ENCODE results near the gene FBXO9.
A peak's percentile ranks its signal among the peaks of the same experiment; 100 is the strongest.

FBXO9 gene

GRCh38 chr6:53100561-53100960 is 35.4 kb downstream of the FBXO9 start:
- Mint-ChIP-seq H3K9me3 (no peaks in the 10 kb centered on the region), H3K4me3 (no peak overlapping the region), H3K27me3 (ENCODE audit: low read depth, poor library complexity) (no peaks in the 10 kb centered on the region), H3K4me1 (peaks cover 8% of the 10 kb centered on the region), H3K27ac (no peak overlapping the region), H3K36me3 (ENCODE audit: low read depth) (peaks cover 50% of the 10 kb centered on the region)
- DNase-seq: no peak
- no peak for TF ChIP-seq CTCF (IDR thresholded peaks at IDR 0.05)

- peaks cover 46% of the 10 kb centered on the region for H3K36me3 Mint-ChIP-seq (ENCODE audit: low read depth)
- no peak for DNase-seq
- TF ChIP-seq CTCF (IDR thresholded peaks at IDR 0.05): no peak
- H3K9me3 Mint-ChIP-seq: no peaks in the 10 kb centered on the region
- H3K4me1 Mint-ChIP-seq: peaks cover 11% of the 10 kb centered on the region
- no peaks in the 10 kb centered on the region for H3K27me3 Mint-ChIP-seq (ENCODE audit: low read depth, poor library complexity)
- H3K4me3 Mint-ChIP-seq: no peak overlapping the region
- H3K27ac Mint-ChIP-seq: no peak overlapping the region
Measured at GRCh38 chr6:53101006-53101405, 35.8 kb downstream of the FBXO9 start.

- H3K27ac Mint-ChIP-seq: no peak overlapping the region
- no peak for TF ChIP-seq CTCF (IDR thresholded peaks at IDR 0.05)
- DNase-seq: no peak
Measured at GRCh38 chr6:53103993-53104675, 38.9 kb downstream of the FBXO9 start.

GRCh38 chr6:53104916-53105315 is 39.7 kb downstream of the FBXO9 start:
- TF ChIP-seq CTCF (IDR thresholded peaks at IDR 0.05): no peak
- peaks cover 13% of the 10 kb centered on the region for H3K36me3 Mint-ChIP-seq (ENCODE audit: low read depth)
- DNase-seq: no peak
- H3K27me3 Mint-ChIP-seq (ENCODE audit: low read depth, poor library complexity): no peaks in the 10 kb centered on the region
- no peak overlapping the region for H3K27ac Mint-ChIP-seq
- no peak overlapping the region for H3K4me3 Mint-ChIP-seq
- peaks cover 14% of the 10 kb centered on the region for H3K4me1 Mint-ChIP-seq
- no peaks in the 10 kb centered on the region for H3K9me3 Mint-ChIP-seq

More at GRCh38 chr6:53103993-53104675, 38.9 kb downstream of the FBXO9 start:
- peaks cover 14% of the 10 kb centered on the region for H3K4me1 Mint-ChIP-seq
- no peaks in the 10 kb centered on the region for H3K27me3 Mint-ChIP-seq (ENCODE audit: low read depth, poor library complexity)
- no peaks in the 10 kb centered on the region for H3K9me3 Mint-ChIP-seq
- no peak overlapping the region for H3K4me3 Mint-ChIP-seq
- peaks cover 14% of the 10 kb centered on the region for H3K36me3 Mint-ChIP-seq (ENCODE audit: low read depth)

GRCh38 chr6:53107091-53107490 is 41.9 kb downstream of the FBXO9 start:
- Mint-ChIP-seq H3K36me3 (ENCODE audit: low read depth) (no peaks in the 10 kb centered on the region), H3K4me1 (peaks cover 14% of the 10 kb centered on the region), H3K9me3 (no peaks in the 10 kb centered on the region), H3K27ac (peak overlapping the region; percentile 55), H3K4me3 (no peak overlapping the region), H3K27me3 (ENCODE audit: low read depth, poor library complexity) (no peaks in the 10 kb centered on the region)
- no peak for TF ChIP-seq CTCF (IDR thresholded peaks at IDR 0.05)
- no peak for DNase-seq

- no peaks in the 10 kb centered on the region for H3K9me3 Mint-ChIP-seq
- H3K4me1 Mint-ChIP-seq: peaks cover 19% of the 10 kb centered on the region
- no peak for DNase-seq
- H3K36me3 Mint-ChIP-seq (ENCODE audit: low read depth): no peaks in the 10 kb centered on the region
- no peaks in the 10 kb centered on the region for H3K27me3 Mint-ChIP-seq (ENCODE audit: low read depth, poor library complexity)
- TF ChIP-seq CTCF (IDR thresholded peaks at IDR 0.05): no peak
- no peak overlapping the region for H3K27ac Mint-ChIP-seq
- no peak overlapping the region for H3K4me3 Mint-ChIP-seq
Measured at GRCh38 chr6:53109612-53110011, 44.4 kb downstream of the FBXO9 start.
